Karpas-422 (cell line): ENCODE data around the gene GPC6. TPM values are rescaled to one million over a fixed set of nuclear protein-coding genes. Genes with fewer than 3 reads are reported as not detected.

Source experiments
- DNase-seq: peaks from one replicate; pipeline ENCODE4 v3.0.0-alpha.2; 2015
- H2AFZ ChIP-seq: fragments of 200-600 bp; sonication (generic); 2 replicates; pipeline ENCODE4 v1.6.1; 2014; ENCODE audit warnings: antibody characterized with exemption, low read length, mixed read lengths
- H3K27ac ChIP-seq: fragments of 200-600 bp; sonication (generic); 2 replicates; pipeline ENCODE4 v1.5.1; 2014; ENCODE audit warnings: mild to moderate bottlenecking, low read length, moderate library complexity
- H3K27me3 ChIP-seq: fragments of 200-600 bp; sonication (generic); 2 replicates; pipeline ENCODE4 v1.6.1; 2014; ENCODE audit warnings: low read length, mixed read lengths
- H3K36me3 ChIP-seq: fragments of 200-600 bp; sonication (generic); 2 replicates; pipeline ENCODE4 v1.6.1; 2014; ENCODE audit warnings: low read length, mixed read lengths; ENCODE audit not compliant: insufficient read depth
- H3K4me1 ChIP-seq: fragments of 200-600 bp; sonication (generic); 2 replicates; pipeline ENCODE4 v1.6.1; 2014; ENCODE audit warnings: mild to moderate bottlenecking, low read length, mixed read lengths
- H3K4me2 ChIP-seq: fragments of 200-600 bp; sonication (generic); 2 replicates; pipeline ENCODE4 v1.6.1; 2014; ENCODE audit warnings: low read length, low read depth, mild to moderate bottlenecking; ENCODE audit not compliant: poor library complexity, severe bottlenecking
- H3K4me3 ChIP-seq: fragments of 200-600 bp; sonication (generic); 2 replicates; pipeline ENCODE4 v1.5.1; 2014; ENCODE audit warnings: mild to moderate bottlenecking, antibody characterized with exemption, low read length, mixed read lengths
- H3K79me2 ChIP-seq: fragments of 200-600 bp; sonication (generic); 2 replicates; pipeline ENCODE4 v1.6.1; 2014; ENCODE audit warnings: mild to moderate bottlenecking, low read length, mixed read lengths
- H3K9ac ChIP-seq: fragments of 200-600 bp; sonication (generic); 2 replicates; pipeline ENCODE4 v1.6.0; 2014; ENCODE audit warnings: low read length
- H3K9me2 ChIP-seq: fragments of 200-600 bp; sonication (generic), shearing (Covaris generic); replicated peaks from 2 replicates; pipeline ENCODE4 v1.6.0; 2014; ENCODE audit warnings: mild to moderate bottlenecking, low read length, moderate library complexity; ENCODE audit not compliant: insufficient read depth
- H3K9me3 ChIP-seq: fragments of 300-700, 200-600 bp; sonication (generic); 2 replicates; pipeline ENCODE4 v1.6.1; 2014; ENCODE audit warnings: low read length, mixed read lengths
- H4K20me1 ChIP-seq: fragments of 200-600 bp; sonication (generic); 2 replicates; pipeline ENCODE4 v1.6.1; 2014; ENCODE audit warnings: mild to moderate bottlenecking, antibody characterized with exemption, low read length, low read depth; ENCODE audit not compliant: insufficient read depth
- total RNA-seq: library from RNA; depleted of rRNA; stranded (reverse); fragments of >200 nt; shearing (Covaris generic); gene quantifications from 2 replicates; pipeline ENCODE4 v1.2.3, GENCODE V29; 2014; ENCODE audit warnings: low replicate concordance

GPC6 gene
- total RNA-seq, 1 experiment from 2014 or later = not detected

DNA sequence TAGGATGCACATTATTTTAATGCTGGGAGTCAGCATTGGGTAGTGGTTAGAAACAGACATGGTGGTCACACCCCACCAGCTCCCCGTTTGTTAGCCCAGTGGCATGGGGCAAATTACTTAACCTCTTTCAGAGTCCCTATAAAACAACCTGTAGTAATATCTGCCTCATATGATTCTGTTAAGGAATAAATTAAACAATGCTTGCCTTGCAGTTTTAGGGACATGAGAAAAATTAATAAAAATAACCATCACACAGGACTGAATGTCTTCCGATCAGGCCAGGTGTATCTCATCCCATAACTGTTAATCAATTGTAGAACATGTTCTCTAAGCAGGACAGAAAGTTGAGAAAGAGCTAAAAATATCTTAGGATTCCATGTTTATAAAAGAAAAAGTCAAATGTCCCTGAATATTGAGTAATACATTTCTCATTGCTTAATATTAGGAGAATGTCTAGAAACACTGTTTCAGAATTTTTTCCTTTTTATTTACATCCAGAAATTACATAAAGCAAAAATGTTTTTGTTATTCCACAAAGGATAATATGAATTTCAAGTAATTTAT is 196.5 kb downstream of the GPC6 start:
- no peaks in the 10 kb centered on the region for H3K9me2 ChIP-seq
- H3K27me3 ChIP-seq = no peaks in the 10 kb centered on the region
- no peaks in the 10 kb centered on the region for H4K20me1 ChIP-seq
- no peak for DNase-seq
- H2AFZ ChIP-seq = no peak overlapping the region
- peaks cover 29% of the 10 kb centered on the region for H3K9me3 ChIP-seq
- no peaks in the 10 kb centered on the region for H3K4me1 ChIP-seq
- H3K79me2 ChIP-seq = no peaks in the 10 kb centered on the region
- no peak overlapping the region for H3K9ac ChIP-seq
- H3K27ac ChIP-seq = no peak overlapping the region
- no peak overlapping the region for H3K4me3 ChIP-seq
- no peaks in the 10 kb centered on the region for H3K36me3 ChIP-seq
- no peak overlapping the region for H3K4me2 ChIP-seq

DNA sequence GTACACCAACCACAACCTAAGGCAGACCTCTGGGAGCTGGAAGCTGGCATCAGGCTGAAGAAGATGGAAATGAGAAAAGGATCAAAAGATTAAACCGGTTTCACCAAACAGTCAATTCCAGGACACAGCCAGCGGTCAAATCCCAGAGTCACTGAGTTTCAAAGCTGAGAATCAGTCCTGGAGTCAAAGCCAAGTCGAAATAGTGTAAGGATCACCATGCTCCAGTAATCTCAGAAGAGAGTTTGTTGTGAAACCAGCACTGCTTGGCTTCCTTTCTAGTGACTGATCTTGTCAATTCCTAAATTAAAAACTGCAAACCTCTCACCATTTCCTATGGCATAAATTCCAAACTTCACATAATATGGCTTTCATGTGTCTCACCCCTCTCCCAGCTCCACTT is 198.8 kb downstream of the GPC6 start:
- Histone ChIP-seq H3K4me2 (no peak overlapping the region), H3K9me2 (no peaks in the 10 kb centered on the region; the same call in 1 of the 2 replicates), H3K27me3 (no peaks in the 10 kb centered on the region), H3K9me3 (peaks cover 36% of the 10 kb centered on the region), H3K4me3 (no peak overlapping the region), H3K27ac (no peak overlapping the region), H4K20me1 (no peaks in the 10 kb centered on the region), H3K79me2 (no peaks in the 10 kb centered on the region), H2AFZ (no peak overlapping the region), H3K9ac (no peak overlapping the region), H3K36me3 (no peaks in the 10 kb centered on the region), H3K4me1 (no peaks in the 10 kb centered on the region)
- no peak for DNase-seq

DNA sequence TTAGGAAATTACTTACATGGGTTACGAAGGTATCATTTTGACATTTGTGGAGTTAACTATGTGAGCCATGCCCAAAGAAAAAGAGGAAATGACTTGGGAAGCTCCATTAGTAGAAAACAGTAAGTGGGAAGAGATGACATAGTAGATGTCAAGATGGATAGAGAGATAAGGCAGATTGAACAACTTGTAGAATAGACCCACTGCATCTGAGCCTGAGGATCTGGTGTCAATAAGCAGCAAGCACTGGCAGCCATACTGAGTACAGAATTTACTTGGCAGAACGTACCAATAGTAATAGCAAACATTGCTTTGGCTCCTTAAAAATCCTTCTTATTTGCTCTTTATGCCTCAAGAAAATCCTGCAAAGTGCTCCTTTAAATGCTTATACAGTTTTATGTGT is 203.8 kb downstream of the GPC6 start:
- DNase-seq = no peak

DNA sequence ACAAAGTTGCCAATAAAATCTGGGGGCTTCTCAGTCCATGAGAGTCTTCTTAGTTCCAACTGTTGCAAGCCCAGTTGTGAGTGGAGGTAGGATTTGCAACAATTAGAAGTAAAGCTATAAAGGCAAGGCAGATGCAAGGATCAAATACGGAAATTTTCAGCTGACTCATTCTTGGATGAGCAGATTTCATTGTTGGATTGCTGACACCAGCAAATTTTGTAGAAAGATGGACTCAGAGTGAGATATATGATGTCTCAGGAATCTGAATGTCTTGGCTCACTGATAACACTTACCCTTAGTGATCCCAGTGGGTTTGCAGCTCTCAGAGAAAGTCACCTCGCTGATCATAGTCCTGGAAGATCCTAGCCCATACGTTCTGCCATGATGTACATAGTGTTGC is 209.0 kb downstream of the GPC6 start:
- Histone ChIP-seq H4K20me1 (no peaks in the 10 kb centered on the region), H3K9me2 (no peaks in the 10 kb centered on the region), H3K9ac (no peak overlapping the region), H3K9me3 (peaks cover 19% of the 10 kb centered on the region), H3K4me1 (no peaks in the 10 kb centered on the region), H3K4me2 (no peak overlapping the region), H3K36me3 (no peaks in the 10 kb centered on the region), H3K27ac (no peak overlapping the region), H3K27me3 (no peaks in the 10 kb centered on the region), H3K4me3 (no peak overlapping the region), H3K79me2 (no peaks in the 10 kb centered on the region), H2AFZ (no peak overlapping the region)
- DNase-seq = no peak

More for the DNA sequence above, 203.8 kb downstream of the GPC6 start:
- Histone ChIP-seq H3K27ac (no peak overlapping the region), H3K36me3 (no peaks in the 10 kb centered on the region), H3K9me2 (no peaks in the 10 kb centered on the region; the same call in 1 of the 2 replicates), H2AFZ (no peak overlapping the region), H4K20me1 (no peaks in the 10 kb centered on the region), H3K4me2 (no peak overlapping the region), H3K9ac (no peak overlapping the region), H3K4me3 (no peak overlapping the region), H3K4me1 (no peaks in the 10 kb centered on the region), H3K9me3 (peaks cover 19% of the 10 kb centered on the region), H3K27me3 (no peaks in the 10 kb centered on the region), H3K79me2 (no peaks in the 10 kb centered on the region)

DNA sequence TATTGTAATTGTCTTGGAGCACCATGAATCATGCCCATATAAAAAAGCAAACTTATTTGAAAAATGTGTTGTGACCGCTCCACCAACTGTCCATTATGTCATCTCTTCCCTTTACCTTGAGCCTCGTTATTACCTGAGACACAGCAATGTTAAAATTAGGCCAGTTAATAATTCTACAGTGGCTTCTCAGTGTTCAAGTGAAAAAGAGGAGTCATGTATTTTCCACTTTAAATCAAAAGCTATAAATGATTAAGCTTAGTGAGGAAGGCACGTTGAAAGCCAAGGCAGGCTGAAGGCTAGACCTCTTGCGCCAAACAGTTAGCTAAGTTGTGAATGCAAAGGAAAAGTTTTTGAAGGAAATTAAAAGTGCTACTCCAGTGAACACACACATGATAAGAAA is 210.5 kb downstream of the GPC6 start:
- DNase-seq = no peak
- Histone ChIP-seq H3K4me2 (no peak overlapping the region), H3K27ac (no peak overlapping the region), H4K20me1 (no peaks in the 10 kb centered on the region), H3K9me2 (no peaks in the 10 kb centered on the region), H3K79me2 (no peaks in the 10 kb centered on the region), H3K4me1 (no peaks in the 10 kb centered on the region), H3K9me3 (peaks cover 23% of the 10 kb centered on the region), H3K4me3 (no peak overlapping the region), H2AFZ (no peak overlapping the region), H3K36me3 (no peaks in the 10 kb centered on the region), H3K9ac (no peak overlapping the region), H3K27me3 (no peaks in the 10 kb centered on the region)

DNA sequence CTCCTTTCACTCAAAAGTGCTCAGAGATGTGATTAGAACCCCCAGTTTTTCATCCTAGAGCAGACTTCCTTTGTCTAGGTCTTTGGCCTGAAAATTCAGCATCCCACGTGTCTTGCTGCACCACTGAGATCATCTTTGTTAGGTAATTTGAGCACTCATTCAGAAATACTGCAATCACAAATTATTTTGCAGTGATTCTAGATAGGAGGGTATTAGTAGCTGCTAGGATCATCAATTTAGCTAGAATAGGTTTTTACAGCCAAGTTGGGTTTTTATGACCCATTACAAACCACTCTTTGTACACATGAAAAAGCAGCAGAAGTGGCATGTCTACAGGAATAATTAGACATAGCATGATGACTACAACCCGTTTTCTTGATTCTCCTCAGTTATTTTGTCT is 219.6 kb downstream of the GPC6 start:
- no peak overlapping the region for H3K4me2 ChIP-seq
- no peaks in the 10 kb centered on the region for H4K20me1 ChIP-seq
- H3K79me2 ChIP-seq = no peaks in the 10 kb centered on the region
- no peaks in the 10 kb centered on the region for H3K27me3 ChIP-seq
- no peak overlapping the region for H3K4me3 ChIP-seq
- peaks cover 20% of the 10 kb centered on the region for H3K9me3 ChIP-seq
- no peaks in the 10 kb centered on the region for H3K4me1 ChIP-seq
- H3K9me2 ChIP-seq = no peaks in the 10 kb centered on the region
- no peak overlapping the region for H3K9ac ChIP-seq
- no peaks in the 10 kb centered on the region for H3K36me3 ChIP-seq
- no peak overlapping the region for H3K27ac ChIP-seq
- no peak for DNase-seq
- no peak overlapping the region for H2AFZ ChIP-seq

DNA sequence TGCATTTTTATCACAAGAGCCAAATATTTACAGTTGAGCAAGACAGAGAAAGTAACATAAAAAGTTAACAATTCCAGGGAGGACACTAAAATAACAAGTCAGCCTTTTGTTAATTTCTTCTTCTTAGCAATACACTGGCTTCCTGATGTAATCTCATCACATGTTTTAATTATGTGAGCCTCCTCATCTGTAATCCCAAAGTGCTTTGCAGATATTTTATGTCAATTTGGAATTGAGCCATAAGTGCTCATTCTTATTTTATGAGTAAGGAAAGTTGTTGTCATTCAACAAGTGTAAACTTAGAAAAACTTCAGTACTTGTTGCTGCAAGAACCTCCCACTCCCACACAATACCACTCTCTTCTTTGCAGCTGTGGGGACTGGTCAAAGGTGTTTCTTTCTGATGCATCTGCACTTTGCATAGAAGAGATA is 223.6 kb downstream of the GPC6 start:
- Histone ChIP-seq H3K27ac (no peak overlapping the region), H3K4me1 (no peaks in the 10 kb centered on the region), H3K9me2 (no peaks in the 10 kb centered on the region), H3K4me3 (no peak overlapping the region), H3K9me3 (peaks cover 10% of the 10 kb centered on the region; the same call in 1 of the 2 replicates), H3K79me2 (no peaks in the 10 kb centered on the region), H3K27me3 (no peaks in the 10 kb centered on the region), H3K9ac (no peak overlapping the region), H3K36me3 (no peaks in the 10 kb centered on the region), H4K20me1 (no peaks in the 10 kb centered on the region), H2AFZ (no peak overlapping the region), H3K4me2 (no peak overlapping the region)
- no peak for DNase-seq

DNA sequence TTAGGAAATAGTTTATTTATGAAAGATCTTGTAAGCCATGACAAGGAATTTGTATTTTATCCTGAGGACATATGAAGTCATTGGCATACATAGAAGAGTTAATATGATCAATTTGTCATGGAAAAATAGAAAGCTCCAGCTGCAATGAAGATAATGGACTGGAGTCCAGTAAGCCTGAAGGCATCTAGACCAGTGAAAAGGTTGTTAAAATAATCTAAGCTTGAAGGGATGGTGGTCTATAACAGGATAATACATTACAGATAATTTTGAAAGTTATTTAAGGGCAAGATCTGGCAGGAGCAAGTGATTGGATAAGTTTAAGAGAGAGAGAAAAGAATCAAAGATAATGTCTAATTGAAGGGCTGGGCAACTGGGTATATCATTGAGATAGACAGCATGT is 224.2 kb downstream of the GPC6 start:
- H3K79me2 ChIP-seq = no peaks in the 10 kb centered on the region
- no peaks in the 10 kb centered on the region for H3K9me2 ChIP-seq
- H3K9me3 ChIP-seq = peaks cover 10% of the 10 kb centered on the region; the same call in 1 of the 2 replicates
- no peaks in the 10 kb centered on the region for H3K4me1 ChIP-seq
- no peak overlapping the region for H3K4me2 ChIP-seq
- H3K36me3 ChIP-seq = no peaks in the 10 kb centered on the region
- no peak for DNase-seq
- H3K27me3 ChIP-seq = no peaks in the 10 kb centered on the region
- H3K9ac ChIP-seq = no peak overlapping the region
- no peak overlapping the region for H3K4me3 ChIP-seq
- no peak overlapping the region for H3K27ac ChIP-seq
- no peak overlapping the region for H2AFZ ChIP-seq
- H4K20me1 ChIP-seq = no peaks in the 10 kb centered on the region
